Measurements from ENCODE around the gene KCMF1. TPM values are rescaled to one million over a fixed set of nuclear protein-coding genes. Genes with fewer than 3 reads are reported as not detected.

KCMF1 gene
- polyA plus RNA-seq, 1 of the 3 experiments (the other 2 are of a cell fraction) = 37.0 TPM

GRCh38 chr2:84986018-84986417 is 15.1 kb downstream of the KCMF1 start:
- H2AFZ ChIP-seq (ENCODE audit: low read depth) = no peak overlapping the region
- 100% methylated on average over 1 of the region's 1 CpG for WGBS (ENCODE audit: low lambda C conversion rate)
- peaks cover 100% of the 10 kb centered on the region for H3K79me2 ChIP-seq (ENCODE audit: insufficient read depth)
- H3K27me3 ChIP-seq (ENCODE audit: insufficient read depth) = no peaks in the 10 kb centered on the region
- POLR2A ChIA-PET = no interaction called here
- H3K27ac ChIP-seq (ENCODE audit: low read depth in 2 of 2, low read length in 1 of 2) = no peak overlapping the region
- H3F3A ChIP-seq (replicated peaks; ENCODE audit: insufficient read depth) = peaks cover 22% of the 10 kb centered on the region
- CTCF ChIA-PET = no interaction called here
- H3K36me3 ChIP-seq (replicated peaks in 1 of 2; ENCODE audit: control insufficient read depth in 1 of 2, insufficient read depth in 2 of 2, low read length in 1 of 2) = peaks cover 0 to 6% of the 10 kb centered on the region in 2 experiments
- no peak overlapping the region for H3K9ac ChIP-seq
- DNase-seq = no peak
- H3K4me1 ChIP-seq (ENCODE audit: control insufficient read depth in 1 of 2, insufficient read depth in 2 of 2, low read depth in 1 of 2, low read length in 1 of 2) = peaks cover 2 to 13% of the 10 kb centered on the region in 2 experiments; a peak in 3 of 4 replicates
- no peak overlapping the region for H3K4me3 ChIP-seq (ENCODE audit: low read depth in 2 of 2, low read length in 1 of 2)
- no peak overlapping the region for H3K4me2 ChIP-seq
- TF ChIP-seq JUND (IDR thresholded peaks at IDR 0.05) (no peak), GATA2 (CRISPR knock-in tag; IDR thresholded peaks at IDR 0.05) (no peak), YY1 (IDR thresholded peaks at IDR 0.05; ENCODE audit: low read depth) (no peak), FOXJ3 (CRISPR knock-in tag; IDR thresholded peaks at IDR 0.05) (no peak), TAF1 (IDR thresholded peaks at IDR 0.05; ENCODE audit: borderline replicate concordance, low read depth, low read length) (no peak), EZH2phosphoT487 (IDR thresholded peaks at IDR 0.05; ENCODE audit: borderline replicate concordance, low read depth) (no peak), RAD21 (IDR thresholded peaks at IDR 0.05; ENCODE audit: low read length) (no peak), RCOR1 (IDR thresholded peaks at IDR 0.05; ENCODE audit: low read length) (no peak)
- no peaks in the 10 kb centered on the region for H3K9me3 ChIP-seq
- no peaks in the 10 kb centered on the region for H3K9me2 ChIP-seq
- H4K20me1 ChIP-seq (ENCODE audit: insufficient read depth) = peaks cover 100% of the 10 kb centered on the region

- Histone ChIP-seq H3K9ac (no peak overlapping the region), H4K20me1 (ENCODE audit: insufficient read depth) (peaks cover 98% of the 10 kb centered on the region), H3K27ac (ENCODE audit: low read depth in 2 of 2, low read length in 1 of 2) (no peak overlapping the region), H3K27me3 (ENCODE audit: insufficient read depth) (no peaks in the 10 kb centered on the region), H2AFZ (ENCODE audit: low read depth) (no peak overlapping the region), H3K4me2 (no peak overlapping the region), H3K36me3 (replicated peaks in 1 of 2; ENCODE audit: control insufficient read depth in 1 of 2, insufficient read depth in 2 of 2, low read length in 1 of 2) (peaks cover 0 to 6% of the 10 kb centered on the region in 2 experiments), H3K79me2 (ENCODE audit: insufficient read depth) (peaks cover 100% of the 10 kb centered on the region), H3K4me1 (ENCODE audit: control insufficient read depth in 1 of 2, insufficient read depth in 2 of 2, low read depth in 1 of 2, low read length in 1 of 2) (peaks cover 7 to 18% of the 10 kb centered on the region in 2 experiments; a peak in 3 of 4 replicates), H3F3A (replicated peaks; ENCODE audit: insufficient read depth) (peaks cover 35% of the 10 kb centered on the region), H3K9me3 (no peaks in the 10 kb centered on the region), H3K9me2 (no peaks in the 10 kb centered on the region), H3K4me3 (ENCODE audit: low read depth in 2 of 2, low read length in 1 of 2) (no peak overlapping the region)
- CTCF ChIA-PET = no interaction called here
- no peak for TF ChIP-seq JUND (IDR thresholded peaks at IDR 0.05)
- no peak for TF ChIP-seq ZBTB33 (IDR thresholded peaks at IDR 0.05; ENCODE audit: borderline replicate concordance, low read depth)
- TF ChIP-seq USF1 (IDR thresholded peaks at IDR 0.05; ENCODE audit: borderline replicate concordance, low read depth) = no peak
- TF ChIP-seq FOXM1 (IDR thresholded peaks at IDR 0.05; ENCODE audit: low read depth) = no peak
- no peak for TF ChIP-seq REST (IDR thresholded peaks at IDR 0.05; ENCODE audit: low read depth, low read length)
- no peak for TF ChIP-seq EP300 (IDR thresholded peaks at IDR 0.05; ENCODE audit: borderline replicate concordance in 1 of 2, low read depth in 1 of 2, low read length in 1 of 2)
- no peak for TF ChIP-seq MXI1 (IDR thresholded peaks at IDR 0.05; ENCODE audit: low read depth, low read length)
- DNase-seq = no peak
- POLR2A ChIA-PET = no interaction called here
- 98% methylated on average over 2 of the region's 2 CpGs for WGBS (ENCODE audit: low lambda C conversion rate)
Measured at GRCh38 chr2:84989422-84989821, 18.5 kb downstream of the KCMF1 start.
